HG03064 (cell line): Measurements from ENCODE around the gene EVI5.

Experiments
- ATAC-seq: cut with Tn5 transposase; IDR thresholded peaks from one replicate; pipeline ENCODE4 v1.9.1; 2021; ENCODE audit warnings: low read depth; ENCODE audit not compliant: unreplicated experiment

The EVI5 gene

DNA sequence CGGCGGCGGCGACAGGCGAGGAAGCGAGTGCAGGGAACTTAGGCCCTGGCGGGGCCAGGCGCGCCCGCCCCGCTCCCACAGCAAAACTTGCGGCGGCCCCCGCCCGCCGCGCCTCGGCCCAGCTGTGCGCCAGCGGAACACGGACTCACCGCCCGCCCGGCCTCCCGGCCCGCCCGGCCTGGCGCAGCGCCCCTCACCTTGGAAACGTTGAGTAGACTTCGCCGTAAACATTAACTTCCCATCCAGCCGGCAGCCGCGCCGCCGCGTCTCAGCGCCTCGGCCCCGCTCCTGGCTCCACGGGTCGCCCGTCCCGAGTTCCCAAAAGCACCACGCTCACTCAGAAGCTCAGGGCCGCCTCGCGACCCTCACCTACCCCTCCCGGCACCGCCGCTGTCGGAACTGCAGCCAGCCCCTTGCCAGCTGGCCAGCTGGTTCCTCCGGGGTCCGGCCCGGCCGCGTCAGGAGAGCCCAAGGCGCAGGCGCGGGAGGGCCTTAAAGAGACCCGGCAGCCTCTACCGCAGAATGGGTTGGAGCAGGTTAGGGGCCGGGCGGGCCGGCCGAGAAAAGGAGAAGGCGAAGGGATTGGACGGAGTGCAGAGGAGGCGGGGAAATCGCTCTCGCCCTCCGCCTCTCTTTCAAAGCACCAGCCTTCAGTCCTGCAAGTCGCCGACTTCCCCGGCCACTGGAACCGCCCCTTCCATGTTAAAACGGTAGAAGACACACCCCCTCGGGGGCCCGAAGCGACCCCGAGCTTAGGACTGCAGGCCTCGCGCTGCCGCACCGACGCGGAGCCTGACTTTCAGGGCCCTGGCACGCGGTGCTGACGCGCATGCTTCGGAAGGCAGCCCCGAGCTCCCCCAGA is at the start of gene EVI5:
Gene EVI5 (minus strand): TSS at position 470 of the 862 bp plus-strand sequence. CDS start 48,562 bp downstream, outside the sequence.
- ATAC-seq, result peak; percentile 93

DNA sequence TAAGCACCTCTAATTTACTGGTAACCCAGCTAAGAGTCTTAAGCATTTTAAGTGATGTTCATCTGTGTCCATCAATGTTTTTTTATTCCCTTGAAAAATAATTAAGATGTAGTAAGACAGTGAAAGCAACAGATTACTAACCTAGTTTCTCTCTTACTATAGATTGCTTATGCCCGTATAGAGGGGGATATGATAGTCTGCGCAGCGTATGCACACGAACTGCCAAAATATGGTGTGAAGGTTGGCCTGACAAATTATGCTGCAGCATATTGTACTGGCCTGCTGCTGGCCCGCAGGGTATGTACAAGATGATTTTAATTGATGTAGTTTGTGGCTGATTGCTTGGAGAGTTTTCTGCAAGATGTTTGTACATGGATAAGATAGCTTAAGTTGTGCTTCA is 49.7 kb upstream of the EVI5 start:
- ATAC-seq, result no peak

DNA sequence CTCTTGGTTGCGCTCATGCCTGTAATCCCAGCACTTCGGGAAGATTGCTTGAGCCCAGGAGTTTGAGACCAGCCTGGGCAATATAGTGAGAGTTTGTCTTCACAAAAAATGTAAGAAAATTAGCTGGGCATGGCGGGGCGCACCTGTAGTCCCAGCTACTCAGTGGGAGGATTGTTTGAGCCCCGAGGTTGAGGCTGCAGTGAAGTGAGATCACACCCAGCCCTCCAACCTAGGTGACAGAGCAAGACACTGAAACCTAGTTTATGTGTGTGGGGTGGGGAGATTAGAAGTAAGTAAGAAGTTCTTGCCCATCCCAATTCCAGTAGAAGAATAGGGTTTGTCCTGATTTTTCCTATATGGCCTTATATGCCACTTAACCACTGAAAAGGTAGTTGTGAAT is 48.9 kb upstream of the EVI5 start:
- ATAC-seq, result no peak

DNA sequence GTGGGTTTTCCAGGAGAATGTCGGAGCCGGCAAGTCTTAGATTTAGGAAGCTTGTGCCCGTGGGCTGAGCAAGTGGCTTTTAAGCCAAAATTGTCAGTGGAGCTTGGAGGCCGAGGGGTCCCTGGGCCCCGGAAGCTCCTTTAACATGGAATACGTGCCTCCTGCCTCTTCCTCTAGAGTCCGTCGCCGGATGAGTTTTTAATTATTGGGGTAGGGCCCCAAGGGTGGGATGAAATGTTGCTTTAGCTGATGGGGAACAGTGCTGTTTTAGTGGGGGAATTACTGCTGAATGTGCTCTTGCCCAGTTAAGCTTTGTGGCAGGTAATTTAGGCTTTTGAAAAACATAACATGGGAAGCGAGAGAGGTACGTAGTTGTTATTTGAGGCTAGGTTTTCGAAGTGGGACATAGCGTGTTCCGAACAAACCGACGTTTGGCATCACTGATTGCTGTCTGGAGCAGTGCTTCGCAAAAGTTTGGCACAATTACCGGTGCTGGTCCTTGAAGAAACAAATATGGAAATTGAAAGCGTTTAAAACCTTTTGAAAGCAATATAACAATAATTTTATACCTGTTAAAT is 47.7 kb upstream of the EVI5 start:
- no peak for ATAC-seq

DNA sequence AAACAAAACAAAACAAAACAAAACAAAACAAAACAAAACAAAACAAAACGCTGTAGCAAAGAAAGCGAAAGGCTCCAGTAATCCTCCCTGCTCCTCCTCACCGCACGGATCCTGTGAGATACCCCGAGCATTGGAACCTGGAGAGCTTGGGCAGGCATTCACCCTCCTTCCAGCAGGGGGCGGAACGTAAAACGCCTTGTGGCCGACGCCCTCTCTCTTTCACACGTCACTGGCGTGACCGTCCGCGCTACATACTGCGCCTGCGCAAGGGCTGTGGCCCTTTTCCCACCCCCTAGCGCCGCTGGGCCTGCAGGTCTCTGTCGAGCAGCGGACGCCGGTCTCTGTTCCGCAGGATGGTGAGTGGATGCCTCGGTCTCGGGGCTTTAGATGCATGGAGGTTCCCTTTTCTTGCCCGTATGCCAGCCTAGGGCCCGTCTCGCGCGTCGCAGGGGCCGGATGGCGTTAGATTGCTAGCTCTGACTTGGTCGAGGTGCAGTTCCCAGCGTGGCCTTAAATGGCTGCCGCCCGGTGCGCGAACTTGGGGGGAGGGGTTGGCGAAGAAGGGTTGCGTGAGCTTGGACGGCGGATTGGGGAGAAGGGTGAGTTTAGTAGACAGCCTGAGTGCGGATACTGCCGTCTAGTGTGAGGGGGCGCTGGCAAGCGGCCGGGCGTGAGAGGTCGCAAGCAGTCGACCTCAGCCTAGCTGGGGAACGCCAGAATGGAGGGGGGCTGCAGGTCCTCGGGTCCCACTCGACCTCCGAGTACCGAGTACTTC is 47.0 kb upstream of the EVI5 start, which contains the start of gene RPL5:
Gene RPL5 (plus strand): TSS at position 279 of the 775 bp plus-strand sequence. CDS start 75 bp downstream, at position 354.
- ATAC-seq, result peak; percentile 96

DNA sequence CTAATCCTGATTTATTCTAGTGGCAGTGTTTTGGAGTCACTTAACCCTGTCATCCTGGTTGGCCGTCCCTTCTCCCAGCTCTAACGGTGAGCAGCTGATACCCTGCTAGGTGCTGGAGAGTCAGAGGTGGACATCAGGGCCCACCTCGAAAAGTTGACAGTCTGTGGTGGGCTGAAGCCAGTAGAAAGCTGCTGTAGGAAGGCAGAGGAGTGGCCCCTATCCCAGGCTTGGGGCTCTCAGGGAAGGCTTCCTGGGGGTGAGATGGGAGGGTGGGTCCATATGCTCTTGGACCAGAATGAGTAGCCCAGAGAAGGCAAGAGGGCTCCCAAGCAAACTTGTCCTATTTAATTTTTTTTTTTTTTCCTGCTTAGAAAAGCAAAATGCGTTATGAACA is 46.5 kb upstream of the EVI5 start:
- ATAC-seq, result peak; percentile 5

DNA sequence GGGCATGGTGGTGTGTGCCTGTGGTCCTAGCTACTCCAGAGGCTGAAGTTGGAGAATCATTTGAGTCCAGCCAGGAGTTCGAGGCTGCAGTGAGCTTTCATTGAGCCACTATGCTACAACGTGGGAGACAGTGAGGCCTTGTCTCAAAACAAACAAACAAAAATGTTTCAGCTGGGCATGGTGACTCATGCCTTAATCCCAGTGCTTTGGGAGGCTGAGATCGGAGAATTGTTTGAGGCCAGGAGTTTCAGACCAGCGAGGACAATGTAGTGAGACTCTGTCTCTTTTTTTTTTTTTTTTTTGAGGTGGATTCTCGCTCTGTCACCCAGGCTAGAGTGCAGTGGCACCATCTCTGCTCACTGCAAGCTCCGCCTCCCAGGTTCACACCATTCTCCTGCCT is 41.9 kb upstream of the EVI5 start:
- ATAC-seq, result no peak

DNA sequence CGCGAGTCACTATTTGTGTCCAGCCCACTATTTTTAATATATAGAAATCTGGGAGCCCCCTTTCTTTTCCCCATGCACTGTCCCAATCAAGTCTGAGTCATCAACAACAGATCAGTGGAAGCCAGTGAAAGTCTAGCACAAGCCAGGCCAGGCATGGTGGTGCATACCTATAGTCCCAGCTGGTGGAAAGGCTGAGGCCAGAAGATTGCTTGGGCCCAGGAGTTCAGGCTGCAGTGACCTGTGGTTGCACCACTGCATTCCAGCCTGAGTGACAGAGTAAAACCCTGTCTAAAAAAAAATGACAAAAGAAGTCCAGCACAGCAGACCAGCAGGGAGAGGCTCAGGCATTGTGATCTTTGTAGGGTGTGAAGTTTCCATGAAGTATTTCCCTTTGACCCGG is 38.0 kb upstream of the EVI5 start:
- ATAC-seq, result no peak

DNA sequence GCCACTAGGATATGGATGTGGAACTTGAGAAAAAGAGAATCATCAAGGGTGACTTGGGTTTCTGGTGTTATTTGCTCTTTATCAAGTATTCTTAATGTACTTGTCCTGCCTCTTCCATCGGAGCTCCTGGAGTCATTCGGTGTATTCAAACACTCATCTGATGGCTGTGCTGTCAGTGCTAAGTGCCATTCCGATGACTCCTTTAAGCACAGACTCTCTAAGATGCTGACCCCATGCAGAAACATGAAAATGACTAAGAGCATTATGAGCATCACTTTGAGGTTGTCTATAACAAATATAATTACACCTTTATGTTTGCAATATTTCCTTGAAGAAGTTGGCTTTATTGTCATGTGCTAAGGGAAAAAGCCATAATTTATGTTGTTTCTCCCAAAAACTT is 35.6 kb upstream of the EVI5 start:
- no peak for ATAC-seq

DNA sequence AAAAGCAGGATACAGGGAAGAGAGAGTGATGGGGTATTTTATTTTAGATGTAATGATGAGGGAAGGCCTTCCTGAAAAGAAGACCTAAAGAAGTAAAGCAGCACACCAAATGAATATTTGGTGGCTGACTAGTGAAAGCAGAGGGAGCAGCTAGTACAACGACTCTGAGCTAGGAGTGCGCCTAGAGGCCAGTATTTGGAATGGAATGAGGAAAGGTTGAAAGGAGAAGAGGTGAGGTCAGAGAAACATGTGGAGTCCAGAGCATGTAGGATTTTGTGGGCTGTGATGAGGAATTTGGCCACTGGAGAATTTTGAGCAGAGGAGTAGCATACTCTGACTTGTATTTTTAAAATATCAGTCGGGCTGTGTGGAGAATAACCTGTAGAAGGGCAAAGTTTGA is 35.1 kb upstream of the EVI5 start:
- ATAC-seq, result no peak

DNA sequence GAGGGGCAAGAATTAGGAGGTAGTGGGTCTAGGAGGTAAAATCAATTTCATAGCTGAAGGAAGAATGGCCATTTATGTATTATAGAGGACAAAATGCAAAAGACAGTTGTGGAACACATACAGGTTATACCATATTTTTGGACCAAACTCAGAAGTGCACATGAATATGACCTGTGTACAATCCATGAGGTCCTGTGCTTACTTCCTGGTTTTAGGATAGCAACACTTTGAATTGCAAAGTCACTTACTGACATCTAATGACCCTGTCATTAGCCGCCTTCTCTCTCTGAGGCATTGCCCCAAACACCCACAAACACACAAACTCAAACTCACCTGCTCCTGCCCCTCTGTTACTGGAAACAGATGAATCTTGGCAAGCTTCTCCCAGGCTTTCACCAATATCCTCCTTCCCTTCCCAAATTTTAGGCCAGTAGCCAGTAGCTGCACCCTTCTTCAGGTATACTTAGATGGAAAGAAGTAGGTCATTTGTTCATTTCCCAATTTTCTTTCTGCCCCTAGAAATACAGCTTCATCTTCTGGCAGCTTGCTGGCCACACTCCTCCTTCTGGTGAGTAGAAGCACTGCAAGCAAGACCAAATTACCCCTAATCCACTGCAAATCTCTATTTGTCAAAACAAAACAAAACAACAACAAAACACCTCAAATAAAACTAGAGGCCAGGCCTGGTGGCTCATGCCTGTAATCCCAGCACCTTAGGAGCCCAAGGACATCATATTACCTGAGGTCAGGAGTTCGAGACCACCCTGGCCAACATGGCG is 33.3 kb upstream of the EVI5 start:
- ATAC-seq, result no peak

DNA sequence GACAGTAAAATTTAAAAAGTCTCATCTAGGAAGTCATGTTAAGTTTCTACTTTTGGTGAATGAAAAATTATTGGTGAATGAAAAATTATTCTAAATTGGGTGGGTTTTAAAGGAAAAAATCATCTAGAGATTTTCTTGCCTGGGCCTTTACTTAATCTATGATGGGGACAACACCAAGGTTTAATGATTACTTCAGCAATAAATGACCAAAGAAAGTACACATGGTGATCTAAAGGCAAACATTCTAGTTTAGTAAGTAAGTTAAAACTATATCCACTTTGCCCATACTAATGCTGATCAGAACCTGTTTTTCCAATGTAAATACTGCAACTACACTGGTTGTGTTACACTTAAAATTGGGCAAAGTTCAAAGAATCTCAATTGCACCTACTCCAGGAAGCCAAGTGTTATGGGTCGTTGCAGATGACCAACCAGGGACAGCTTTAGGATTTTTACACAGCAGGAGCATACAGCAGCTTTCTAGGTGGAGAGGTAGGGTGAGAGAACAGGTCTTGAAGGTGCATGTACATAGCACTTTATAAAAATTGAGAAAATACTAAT is 32.3 kb upstream of the EVI5 start:
- ATAC-seq, result no peak

DNA sequence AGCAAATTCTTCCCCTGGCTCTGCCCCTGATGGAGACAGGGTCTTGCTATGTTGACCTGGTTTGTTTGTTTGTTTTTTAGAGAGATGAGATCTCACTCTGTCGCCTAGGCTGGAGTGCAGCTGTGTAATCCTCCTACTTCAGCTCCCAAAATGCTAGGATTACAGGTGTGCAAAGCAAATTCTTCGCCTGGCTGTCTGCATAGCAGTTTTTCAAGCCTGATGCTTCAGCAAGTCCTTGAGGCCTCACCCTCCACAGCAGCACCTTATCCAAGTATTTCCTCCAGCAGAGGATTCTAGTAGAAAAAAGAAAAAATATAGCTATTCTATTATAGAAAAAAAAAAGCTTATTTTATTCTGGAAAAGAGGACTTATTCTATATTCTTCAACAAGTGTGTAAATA is 31.8 kb upstream of the EVI5 start:
- ATAC-seq, result no peak

DNA sequence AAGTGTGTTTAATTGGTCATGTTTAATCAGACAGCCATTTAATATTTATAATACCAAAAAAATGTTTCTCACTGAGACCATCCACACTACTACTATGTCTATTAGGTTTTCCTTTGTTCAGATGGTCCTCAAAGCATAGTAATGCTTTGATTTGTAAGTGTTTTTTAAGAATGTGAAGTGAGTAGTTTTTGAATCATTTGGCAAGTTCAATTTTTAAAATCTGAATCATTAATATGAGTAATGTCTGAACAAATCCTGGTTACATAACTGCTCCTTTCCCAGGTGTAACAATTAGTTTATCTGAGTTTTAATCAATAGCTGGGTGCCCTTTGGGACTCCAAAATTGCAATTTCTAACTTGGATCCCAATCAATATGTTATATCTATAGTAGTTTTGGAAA is 23.5 kb upstream of the EVI5 start:
- ATAC-seq, result no peak

DNA sequence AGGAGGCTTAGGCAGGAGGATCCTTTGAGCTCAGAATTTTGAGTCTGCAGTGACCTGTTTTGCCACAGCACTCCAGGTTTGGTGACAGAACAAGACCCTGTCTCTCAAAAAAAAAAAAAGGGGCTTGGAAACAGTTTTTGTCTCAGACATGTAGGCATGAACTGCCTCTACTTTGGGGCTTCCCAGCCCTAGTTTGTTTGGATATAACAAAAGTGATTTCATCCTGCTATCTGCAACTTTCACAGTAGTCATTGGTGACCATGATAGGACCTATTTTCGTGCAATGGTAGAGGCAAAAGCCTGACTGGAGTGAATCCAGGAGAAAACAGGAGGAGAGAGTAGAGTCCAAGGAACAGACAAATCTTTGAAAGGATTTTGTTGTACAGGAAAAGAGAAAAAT is 20.3 kb upstream of the EVI5 start:
- no peak for ATAC-seq

DNA sequence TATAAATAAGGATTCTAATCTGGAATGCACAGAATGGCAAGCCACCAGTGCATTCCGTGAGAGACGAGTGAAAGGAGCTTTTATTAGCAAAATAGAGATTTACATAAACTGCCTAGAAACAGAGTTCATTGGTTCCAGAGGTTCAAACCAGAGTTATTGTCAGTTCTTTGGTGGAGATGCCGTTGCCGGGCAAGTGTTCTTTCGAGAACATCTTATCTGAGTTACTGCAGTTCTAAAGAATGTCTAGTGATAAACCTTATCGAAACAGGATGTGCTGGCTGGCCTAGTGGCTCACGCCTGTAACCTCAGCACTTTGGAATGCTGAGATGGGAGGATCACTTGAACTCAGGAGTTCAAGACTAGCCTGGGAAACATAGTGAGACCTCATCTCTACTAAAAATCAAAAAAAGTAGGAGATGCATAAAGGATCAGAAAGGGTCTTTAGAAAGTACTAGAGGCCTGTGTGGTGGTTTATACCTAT is 19.9 kb upstream of the EVI5 start:
- ATAC-seq, result no peak

DNA sequence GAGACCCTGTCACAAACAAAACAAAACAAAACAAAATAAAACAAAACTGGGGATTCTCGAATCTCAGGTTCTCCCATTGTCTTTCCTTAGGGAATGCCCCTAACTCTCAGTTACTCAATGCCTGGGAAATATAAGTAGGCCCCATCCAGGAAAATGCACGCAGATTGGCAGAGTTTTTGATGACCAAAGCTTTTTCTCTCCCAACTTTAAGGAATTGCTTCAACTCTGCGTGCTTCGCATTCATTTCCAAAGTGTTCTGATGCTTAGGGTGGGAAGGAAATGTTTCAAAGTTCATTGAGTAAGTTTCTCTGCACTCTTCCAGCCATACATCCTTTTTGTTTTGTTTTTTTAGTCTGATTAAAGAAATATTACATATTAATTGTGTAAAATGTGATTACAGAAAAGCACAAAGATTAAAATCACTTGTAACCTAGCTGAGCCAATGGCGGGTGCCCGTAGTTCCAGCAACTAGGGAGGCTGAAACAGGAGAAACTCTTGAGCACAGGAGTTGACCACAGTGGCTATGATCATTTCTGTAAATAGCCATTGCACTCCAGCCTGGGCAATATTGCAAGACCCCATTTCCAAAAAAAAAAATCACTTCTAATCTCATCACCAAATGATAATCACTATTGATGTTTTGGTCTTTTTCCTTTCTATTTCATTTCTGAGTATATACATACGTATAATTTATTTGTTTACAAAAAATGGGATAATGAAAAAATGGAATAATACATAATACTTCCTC is 18.4 kb upstream of the EVI5 start:
- ATAC-seq, result no peak

DNA sequence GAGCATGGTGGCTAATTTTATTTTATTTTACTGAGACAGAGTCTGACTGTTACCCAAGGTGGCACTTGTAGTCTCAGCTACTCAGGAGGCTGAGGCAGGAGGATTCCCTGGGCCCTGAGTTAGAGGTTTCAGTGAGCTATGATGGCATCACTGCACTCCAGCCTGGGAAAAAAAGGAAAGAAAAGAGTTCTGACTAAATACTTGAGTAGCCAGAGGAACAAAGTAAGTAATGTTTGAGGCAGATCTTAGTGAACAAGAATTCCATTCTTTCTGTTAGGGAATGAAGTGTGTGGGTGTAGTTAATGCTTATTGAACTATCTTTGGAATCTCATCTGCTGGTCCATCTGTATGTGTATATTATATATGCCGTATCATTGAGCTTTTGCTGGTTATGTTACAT is 13.1 kb upstream of the EVI5 start:
- ATAC-seq, result no peak

DNA sequence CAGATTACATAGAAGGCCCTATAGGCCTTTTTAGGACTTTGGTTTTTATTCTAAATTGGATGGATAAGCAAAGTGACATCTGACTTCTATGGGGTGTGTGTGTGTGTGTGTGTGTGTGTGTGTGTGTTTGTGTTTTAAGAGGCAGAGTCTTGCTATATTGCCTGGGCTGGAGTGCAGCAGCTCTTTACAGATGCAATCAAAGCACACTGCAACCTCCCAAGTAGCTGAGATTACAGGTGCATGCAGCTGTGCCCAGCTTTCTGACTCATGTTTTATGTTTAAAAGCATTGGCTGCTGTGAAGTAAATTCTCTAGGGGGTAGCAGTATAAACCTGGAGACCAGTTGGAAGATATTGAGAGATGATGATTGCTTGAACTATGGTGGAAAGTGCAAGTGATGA is 12.4 kb upstream of the EVI5 start:
- ATAC-seq, result no peak

DNA sequence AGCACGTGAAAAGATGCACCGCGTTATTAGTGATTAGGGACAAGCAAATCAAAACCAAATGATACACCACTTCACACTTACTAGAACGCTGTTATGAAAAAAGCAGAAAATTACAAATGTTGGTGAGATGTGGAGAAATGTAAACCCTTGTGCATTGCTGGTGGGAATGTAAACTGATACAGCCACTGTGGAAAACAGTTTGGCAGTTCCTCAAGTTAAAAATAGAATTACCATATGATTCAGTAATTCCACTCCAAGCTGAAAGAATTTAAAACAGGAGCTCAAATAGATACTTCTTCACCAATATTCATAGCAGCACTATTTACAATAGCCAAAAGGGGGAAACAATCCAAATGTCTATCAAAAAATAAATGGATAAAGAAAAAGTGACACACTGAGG is 10.3 kb upstream of the EVI5 start:
- ATAC-seq, result no peak
